AG20443 (cell line): ENCODE measurements around the gene MYNN.

Experiments
- DNase-seq: peaks from one replicate; pipeline ENCODE4 v3.0.0; 2012; ENCODE audit warnings: low spot score, mixed read lengths

MYNN gene

GRCh38 chr3:169777822-169778221, 4.6 kb downstream of the MYNN start:
- DNase-seq = no peak

- DNase-seq = no peak
Observed at GRCh38 chr3:169780742-169781141, 7.5 kb downstream of the MYNN start.

GRCh38 chr3:169781209-169781855, 8.1 kb downstream of the MYNN start:
- DNase-seq = no peak

GRCh38 chr3:169787120-169787519, 13.9 kb downstream of the MYNN start:
- DNase-seq = no peak

GRCh38 chr3:169787791-169788190, 14.6 kb downstream of the MYNN start:
- no peak for DNase-seq

- DNase-seq = no peak
Observed at GRCh38 chr3:169790219-169790618, 17.0 kb downstream of the MYNN start.

GRCh38 chr3:169790687-169791429, 17.7 kb downstream of the MYNN start:
- DNase-seq = no peak

GRCh38 chr3:169792359-169792758, 19.2 kb downstream of the MYNN start:
- no peak for DNase-seq

GRCh38 chr3:169804681-169805080, 31.5 kb downstream of the MYNN start:
- DNase-seq = no peak

GRCh38 chr3:169809230-169809795, 36.1 kb downstream of the MYNN start:
- DNase-seq = no peak

- DNase-seq = peak; percentile 64
Observed at GRCh38 chr3:169811631-169812331, 38.6 kb downstream of the MYNN start.

- peak; percentile 87 for DNase-seq
Observed at GRCh38 chr3:169812332-169813235, 39.4 kb downstream of the MYNN start, which contains the start of the genes LRRC34 and LRRIQ4. Gene LRRC34, minus strand, starts transcription at chr3:169812904. Its CDS starts 356 bp downstream, at chr3:169812548. Gene LRRIQ4, plus strand, starts transcription at chr3:169812870. Its CDS starts 9,052 bp downstream, at chr3:169821922.

GRCh38 chr3:169813278-169813677, 40.1 kb downstream of the MYNN start:
- no peak for DNase-seq

GRCh38 chr3:169813757-169814517, 40.7 kb downstream of the MYNN start:
- no peak for DNase-seq

- DNase-seq = no peak
Observed at GRCh38 chr3:169815590-169816150, 42.5 kb downstream of the MYNN start.

- DNase-seq = no peak
Observed at GRCh38 chr3:169818316-169818715, 45.1 kb downstream of the MYNN start.

GRCh38 chr3:169822091-169822490, 48.9 kb downstream of the MYNN start:
- no peak for DNase-seq

- no peak for DNase-seq
Observed at GRCh38 chr3:169822540-169822939, 49.3 kb downstream of the MYNN start.

GRCh38 chr3:169822983-169823382, 49.8 kb downstream of the MYNN start:
- no peak for DNase-seq

- no peak for DNase-seq
Observed at GRCh38 chr3:169825316-169825715, 52.1 kb downstream of the MYNN start.
